ENCODE data around the gene CD151.

CD151 gene

DNA sequence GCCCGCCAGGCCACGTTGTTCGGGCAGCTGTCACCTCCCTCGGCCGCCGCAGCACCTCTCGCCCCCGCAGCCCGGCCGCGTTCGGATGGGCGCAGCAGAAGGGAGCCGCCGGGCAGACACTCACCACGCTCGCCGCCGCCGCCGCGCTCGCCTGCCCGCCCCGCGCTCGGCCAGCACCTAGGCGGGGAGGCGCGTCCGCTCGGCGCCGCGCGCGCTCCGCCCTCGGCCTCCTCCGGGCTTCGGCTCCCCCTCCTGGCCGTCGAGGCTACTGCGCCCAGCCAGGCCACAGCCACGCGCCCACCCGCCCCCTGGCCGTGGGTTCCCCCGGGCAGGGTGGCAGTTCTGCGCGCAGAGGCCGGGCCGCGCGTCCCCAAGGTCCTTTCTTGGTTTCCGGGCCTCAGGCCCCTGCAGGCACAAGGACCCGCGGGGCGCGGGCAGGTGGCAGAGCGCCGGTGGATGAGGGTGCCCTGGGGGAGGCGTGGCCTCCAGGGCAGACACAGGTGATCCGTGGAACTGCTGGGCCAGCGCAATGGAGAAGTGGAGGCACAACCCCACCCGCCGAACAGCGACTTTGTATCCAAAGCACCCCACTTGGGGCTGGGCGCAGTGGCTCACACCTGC lies 34.5 kb upstream of the CD151 start, which contains the start of gene SLC25A22:
Gene SLC25A22, minus strand, starts transcription at position 189 of the 621 bp plus-strand sequence. CDS start 3,275 bp downstream, outside the sequence.
- TF ChIP-seq SIN3A (IDR thresholded peaks at IDR 0.05; ENCODE audit: borderline replicate concordance, insufficient read depth, low read length) (peak; percentile 50; the same call in 1 of the 2 replicates), TAF1 (IDR thresholded peaks at IDR 0.05; ENCODE audit: borderline replicate concordance, insufficient read depth, low read length) (peak; percentile 25; the same call in 1 of the 2 replicates), FOXP2 (optimal IDR thresholded peaks at IDR 0.05; ENCODE audit: borderline replicate concordance, extremely low read depth, extremely low read length, insufficient read depth) (no peak), POLR2AphosphoS5 (IDR thresholded peaks at IDR 0.05; ENCODE audit: low read depth, low read length) (no peak)
- TF ChIP-seq, protein P1, sequence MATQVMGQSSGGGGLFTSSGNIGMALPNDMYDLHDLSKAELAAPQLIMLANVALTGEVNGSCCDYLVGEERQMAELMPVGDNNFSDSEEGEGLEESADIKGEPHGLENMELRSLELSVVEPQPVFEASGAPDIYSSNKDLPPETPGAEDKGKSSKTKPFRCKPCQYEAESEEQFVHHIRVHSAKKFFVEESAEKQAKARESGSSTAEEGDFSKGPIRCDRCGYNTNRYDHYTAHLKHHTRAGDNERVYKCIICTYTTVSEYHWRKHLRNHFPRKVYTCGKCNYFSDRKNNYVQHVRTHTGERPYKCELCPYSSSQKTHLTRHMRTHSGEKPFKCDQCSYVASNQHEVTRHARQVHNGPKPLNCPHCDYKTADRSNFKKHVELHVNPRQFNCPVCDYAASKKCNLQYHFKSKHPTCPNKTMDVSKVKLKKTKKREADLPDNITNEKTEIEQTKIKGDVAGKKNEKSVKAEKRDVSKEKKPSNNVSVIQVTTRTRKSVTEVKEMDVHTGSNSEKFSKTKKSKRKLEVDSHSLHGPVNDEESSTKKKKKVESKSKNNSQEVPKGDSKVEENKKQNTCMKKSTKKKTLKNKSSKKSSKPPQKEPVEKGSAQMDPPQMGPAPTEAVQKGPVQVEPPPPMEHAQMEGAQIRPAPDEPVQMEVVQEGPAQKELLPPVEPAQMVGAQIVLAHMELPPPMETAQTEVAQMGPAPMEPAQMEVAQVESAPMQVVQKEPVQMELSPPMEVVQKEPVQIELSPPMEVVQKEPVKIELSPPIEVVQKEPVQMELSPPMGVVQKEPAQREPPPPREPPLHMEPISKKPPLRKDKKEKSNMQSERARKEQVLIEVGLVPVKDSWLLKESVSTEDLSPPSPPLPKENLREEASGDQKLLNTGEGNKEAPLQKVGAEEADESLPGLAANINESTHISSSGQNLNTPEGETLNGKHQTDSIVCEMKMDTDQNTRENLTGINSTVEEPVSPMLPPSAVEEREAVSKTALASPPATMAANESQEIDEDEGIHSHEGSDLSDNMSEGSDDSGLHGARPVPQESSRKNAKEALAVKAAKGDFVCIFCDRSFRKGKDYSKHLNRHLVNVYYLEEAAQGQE (IDR thresholded peaks at IDR 0.05; ENCODE audit: insufficient read depth in 1 of 2, low read depth in 2 of 2, low read length in 2 of 2): no peak

DNA sequence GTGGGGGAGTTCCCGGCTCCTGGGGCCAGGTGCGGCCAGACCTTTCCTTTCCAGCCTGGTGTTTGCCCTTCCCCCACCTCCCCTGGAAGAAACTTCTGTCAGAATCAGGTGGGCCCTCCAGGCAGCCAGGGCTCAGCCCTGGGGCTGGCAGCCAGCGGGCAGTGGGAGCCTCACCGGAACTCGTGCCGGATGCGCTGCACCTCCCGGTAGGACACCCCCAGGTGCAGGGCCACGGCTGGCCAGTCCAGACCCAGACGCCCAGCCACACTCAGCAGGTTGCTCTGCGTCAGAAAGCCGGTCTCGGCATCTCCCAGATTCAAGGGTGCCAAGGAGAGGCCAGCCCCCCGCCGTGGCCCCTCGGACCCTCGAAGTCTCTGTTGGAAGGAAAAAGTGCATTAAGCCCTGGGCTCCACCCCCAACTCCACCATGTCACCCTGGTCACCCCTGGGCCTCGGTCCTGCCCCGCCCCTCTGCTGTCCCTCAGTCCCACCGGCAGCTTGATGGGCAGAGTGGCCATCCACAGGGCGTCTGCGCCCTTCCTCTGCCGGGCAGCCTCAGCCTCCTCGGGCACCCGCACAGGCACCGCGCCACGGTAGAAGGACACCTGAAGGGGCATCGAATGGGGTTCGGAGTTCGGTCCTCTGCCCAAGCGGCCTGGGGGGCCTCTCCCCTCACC lies 33.0 kb upstream of the CD151 start:
- TF ChIP-seq SIN3A (IDR thresholded peaks at IDR 0.05; ENCODE audit: borderline replicate concordance, insufficient read depth, low read length) (no peak), FOXP2 (optimal IDR thresholded peaks at IDR 0.05; ENCODE audit: borderline replicate concordance, extremely low read depth, extremely low read length, insufficient read depth) (no peak), TAF1 (IDR thresholded peaks at IDR 0.05; ENCODE audit: borderline replicate concordance, insufficient read depth, low read length) (no peak), POLR2AphosphoS5 (IDR thresholded peaks at IDR 0.05; ENCODE audit: low read depth, low read length) (no peak)
- TF ChIP-seq, protein P1 (IDR thresholded peaks at IDR 0.05; ENCODE audit: insufficient read depth in 1 of 2, low read depth in 2 of 2, low read length in 2 of 2): no peak

DNA sequence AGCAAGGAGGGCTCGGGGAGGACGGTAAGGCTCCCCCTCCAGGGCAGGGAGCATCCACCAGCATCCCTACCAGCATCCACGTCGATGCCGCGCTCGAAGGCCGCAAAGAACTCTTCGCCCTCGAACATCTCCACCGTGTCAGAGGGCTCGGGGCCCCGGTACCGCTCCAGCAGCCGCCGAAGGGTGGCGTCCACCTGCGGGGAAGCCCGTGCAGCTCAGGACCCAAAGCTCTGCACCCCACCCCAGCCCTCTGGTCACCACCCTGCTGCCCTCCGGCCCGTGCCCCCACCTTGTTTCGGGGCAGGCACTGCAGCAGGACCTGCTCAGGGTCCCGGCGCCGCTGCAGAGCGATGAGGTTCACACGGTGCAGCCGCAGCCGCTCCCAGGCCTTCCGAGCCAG lies 32.3 kb upstream of the CD151 start:
- TF ChIP-seq, protein P1 (IDR thresholded peaks at IDR 0.05; ENCODE audit: insufficient read depth in 1 of 2, low read depth in 2 of 2, low read length in 2 of 2): no peak
- TF ChIP-seq FOXP2 (optimal IDR thresholded peaks at IDR 0.05; ENCODE audit: borderline replicate concordance, extremely low read depth, extremely low read length, insufficient read depth) (no peak), TAF1 (IDR thresholded peaks at IDR 0.05; ENCODE audit: borderline replicate concordance, insufficient read depth, low read length) (no peak), POLR2AphosphoS5 (IDR thresholded peaks at IDR 0.05; ENCODE audit: low read depth, low read length) (no peak), SIN3A (IDR thresholded peaks at IDR 0.05; ENCODE audit: borderline replicate concordance, insufficient read depth, low read length) (no peak)

DNA sequence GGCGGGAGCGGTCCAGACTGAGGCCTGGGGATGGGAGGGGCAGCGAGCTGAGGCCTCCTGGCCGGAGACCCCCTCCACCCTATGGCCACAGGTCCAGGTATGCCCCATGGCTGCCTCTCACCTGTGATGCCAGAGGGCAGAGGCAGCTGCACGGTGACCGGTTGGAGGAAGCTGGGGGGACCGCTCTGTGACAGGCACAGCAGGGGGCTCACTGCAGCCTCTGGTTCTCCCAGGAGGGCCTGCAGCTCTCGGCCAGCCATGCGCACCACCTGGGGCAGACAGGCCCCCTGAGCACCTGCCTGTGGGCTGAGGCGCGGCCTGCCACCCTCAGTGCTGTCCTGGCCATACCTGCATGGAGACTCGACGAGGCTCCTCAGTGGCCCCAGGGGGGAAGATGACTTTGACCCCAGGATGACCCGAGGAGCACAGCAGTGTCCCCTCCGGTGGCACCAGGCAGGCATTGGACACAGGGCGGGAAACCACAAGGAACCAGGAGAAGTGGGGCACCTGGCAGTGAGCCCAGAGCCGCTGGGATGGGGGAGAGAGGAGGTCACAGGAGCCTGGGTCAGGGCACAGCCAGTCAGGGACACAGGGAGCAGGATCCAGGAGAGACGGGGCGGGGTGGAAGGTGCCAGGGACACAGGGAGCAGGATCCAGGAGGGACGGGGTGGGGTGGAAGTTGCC lies 31.5 kb upstream of the CD151 start:
- TF ChIP-seq TAF1 (IDR thresholded peaks at IDR 0.05; ENCODE audit: borderline replicate concordance, insufficient read depth, low read length): no peak
- TF ChIP-seq, protein P1 (IDR thresholded peaks at IDR 0.05; ENCODE audit: insufficient read depth in 1 of 2, low read depth in 2 of 2, low read length in 2 of 2): no peak
- no peak for TF ChIP-seq FOXP2 (optimal IDR thresholded peaks at IDR 0.05; ENCODE audit: borderline replicate concordance, extremely low read depth, extremely low read length, insufficient read depth)
- TF ChIP-seq POLR2AphosphoS5 (IDR thresholded peaks at IDR 0.05; ENCODE audit: low read depth, low read length): no peak
- TF ChIP-seq SIN3A (IDR thresholded peaks at IDR 0.05; ENCODE audit: borderline replicate concordance, insufficient read depth, low read length): no peak

Data from PFSK-1 (cell line).